Posterior vena cava (tissue), 2 donors: ENCODE measurements around the gene CD5L. TPM values are rescaled to one million over a fixed set of nuclear protein-coding genes. Genes with fewer than 3 reads are reported as not detected.

Experiments
- DNase-seq: peaks from one replicate; pipeline ENCODE4 v3.0.0-alpha.2; 2020; ENCODE audit warnings: low spot score
- intact Hi-C, 2 donors: fragments of 100-400 bp; cut with DNase I; formaldehyde crosslinking; loops; one replicate each; pipeline versions ENCODE4 v1.14.1 to v1.14.2; 2022 to 2023
- total RNA-seq, 2 donors: library from RNA; stranded (reverse); fragmentation: NEBNext Ultra II Directional; extraction: Animal tissue kit (Norgen Biotek cat#: 25700); gene quantifications; one replicate each; pipeline ENCODE4 v1.2.1, GENCODE V29; 2021
- donor health status: DM: yes; HTN: yes; CAD: no.
- donor health status: DM: yes; HTN: yes; CAD: no.

CD5L gene
- total RNA-seq, 2 donors from 2014 or later, result 0.10 to 0.37 TPM

DNA sequence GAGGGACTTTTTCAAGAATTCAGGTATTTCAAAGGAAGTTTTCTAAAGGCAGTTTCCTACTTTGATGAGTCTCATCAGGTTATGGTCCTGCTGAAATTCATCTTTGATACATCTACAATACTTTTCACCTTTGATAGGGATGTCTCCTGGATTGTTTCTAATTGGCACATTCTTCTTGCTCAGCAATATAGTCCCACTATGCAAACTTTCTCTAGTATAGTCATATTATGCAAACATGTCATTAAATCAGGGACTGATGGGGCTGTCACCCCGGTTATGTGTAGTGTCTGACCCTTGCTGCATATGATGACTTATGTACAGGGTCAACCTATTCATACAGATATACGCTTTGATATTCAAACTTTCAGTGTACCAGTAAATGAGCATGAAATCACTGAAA lies 21.3 kb downstream of the CD5L start:
- no peak for DNase-seq
- intact Hi-C loops, result no loop called here

DNA sequence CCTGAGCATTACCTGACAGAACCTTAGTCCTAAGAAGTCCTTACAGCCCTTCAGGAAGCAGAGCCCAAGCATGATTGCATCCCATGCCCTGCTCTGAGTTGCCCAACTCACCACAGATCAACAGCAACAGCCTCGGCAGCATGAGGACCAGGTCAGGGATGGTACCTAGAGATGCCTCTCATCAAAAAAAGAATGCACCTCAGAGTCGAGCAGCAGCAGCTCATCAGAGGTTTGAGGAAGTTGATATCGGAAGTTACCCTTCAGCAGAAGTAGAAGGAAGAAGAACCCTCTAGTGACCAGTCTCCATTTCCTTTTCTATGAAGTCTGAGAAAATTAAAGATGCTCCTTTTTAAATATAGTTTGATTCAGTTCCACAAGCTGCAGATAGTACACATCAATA lies 21.7 kb downstream of the CD5L start, which contains the start of gene FCRL1:
Gene FCRL1 (minus strand): TSS at position 225 of the 400 bp plus-strand sequence. CDS start 83 bp downstream, at position 142.
- intact Hi-C loops, result no loop called here
- no peak for DNase-seq

DNA sequence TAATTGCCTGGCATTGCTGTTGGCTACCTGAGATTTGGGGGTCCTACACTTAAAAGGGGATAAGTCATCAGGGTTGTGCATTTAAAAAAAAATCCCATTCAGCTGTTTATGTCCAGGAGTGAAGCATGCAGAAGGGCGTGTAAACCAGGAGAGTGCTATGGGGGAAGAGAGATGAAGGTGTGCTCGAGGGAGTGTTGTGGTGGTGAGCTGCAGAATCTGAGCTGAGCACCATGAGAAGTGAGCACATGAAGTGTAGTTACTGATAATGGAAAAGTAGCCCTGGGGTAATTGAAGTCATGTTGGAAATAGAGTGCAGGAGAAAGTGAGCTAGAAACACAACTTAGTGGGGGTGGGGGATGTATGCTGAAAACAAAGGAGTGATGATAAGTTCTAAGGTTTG lies 22.4 kb downstream of the CD5L start:
- intact Hi-C loops, result no loop called here
- no peak for DNase-seq

DNA sequence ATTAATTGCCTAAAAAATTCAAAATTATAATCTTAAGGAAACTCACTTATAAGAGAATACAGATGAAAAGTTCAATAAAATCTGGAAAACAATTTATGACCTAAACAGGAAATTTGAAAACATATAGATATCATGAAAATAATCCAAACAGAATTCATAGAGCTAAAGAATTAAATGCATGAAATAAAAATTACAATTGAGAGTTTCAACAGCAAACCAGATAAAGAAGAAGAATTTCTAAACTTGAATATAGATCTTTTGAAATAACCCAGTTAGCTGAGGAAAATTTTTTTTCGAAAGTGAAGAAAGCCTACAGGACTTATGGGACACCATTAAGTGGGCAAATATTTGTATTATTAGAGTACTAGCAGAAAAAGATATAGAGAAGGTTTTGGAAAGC lies 28.3 kb downstream of the CD5L start:
- intact Hi-C loops, result loop anchor here in 1 of 2 donors (5.0 kb wide), 1 partner anchor 579 kb away; no protein-coding TSS in a partner anchor
- no peak for DNase-seq

DNA sequence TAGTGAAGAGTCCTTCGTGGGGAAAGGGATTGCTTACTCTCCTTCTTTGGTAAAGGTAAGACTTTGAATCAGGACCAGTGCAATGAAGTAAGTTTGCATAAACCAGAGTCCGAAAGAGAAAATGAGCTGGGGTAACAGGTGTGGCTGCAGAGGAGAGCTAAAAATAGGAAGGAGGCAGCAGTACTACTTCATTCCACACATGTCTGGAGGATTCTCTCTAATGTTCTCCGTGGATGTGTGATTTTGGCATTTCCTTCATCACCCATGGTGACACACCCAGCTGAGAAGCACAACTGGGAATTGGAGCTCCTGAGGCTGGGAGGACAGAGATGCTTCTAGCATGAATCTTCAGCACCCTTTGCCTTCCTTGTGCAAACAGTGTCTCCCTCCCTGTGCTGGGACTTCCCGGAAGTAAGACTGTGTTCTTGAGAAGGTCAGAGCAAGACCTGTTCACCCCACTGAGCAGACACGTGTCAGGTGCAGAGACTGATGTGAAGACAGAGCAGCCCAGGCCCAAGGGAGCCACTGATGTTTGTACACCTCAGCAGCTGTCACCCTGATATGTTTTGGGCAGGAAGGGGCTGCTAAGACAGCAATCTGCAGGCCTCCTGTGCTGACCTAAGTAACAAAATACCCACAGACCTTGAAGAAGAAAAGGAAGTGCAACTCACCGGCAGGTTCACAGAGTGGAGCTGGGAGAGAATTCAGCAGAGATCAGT lies 35.0 kb downstream of the CD5L start:
- intact Hi-C loops, result no loop called here
- DNase-seq, result no peak

DNA sequence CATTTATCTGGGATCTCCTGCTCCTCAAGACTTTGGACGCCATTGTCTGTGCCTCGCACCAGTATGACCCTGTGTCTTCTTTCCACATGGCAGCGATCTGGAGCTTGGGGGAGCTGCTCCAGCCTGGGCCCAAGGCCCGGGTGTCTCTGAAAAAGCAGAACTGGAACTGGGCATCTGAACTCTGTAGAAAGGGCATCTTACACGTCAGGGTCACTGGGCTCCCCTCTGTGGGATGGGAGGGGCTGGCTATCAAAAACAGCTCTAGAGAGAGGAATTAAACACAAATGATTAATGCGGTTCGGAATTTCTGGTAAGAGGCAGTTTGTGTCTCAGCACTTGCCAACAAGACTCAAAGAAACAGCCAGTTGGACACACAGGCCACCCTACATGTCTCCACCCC lies 37.8 kb downstream of the CD5L start:
- intact Hi-C loops, result no loop called here
- DNase-seq, result no peak

DNA sequence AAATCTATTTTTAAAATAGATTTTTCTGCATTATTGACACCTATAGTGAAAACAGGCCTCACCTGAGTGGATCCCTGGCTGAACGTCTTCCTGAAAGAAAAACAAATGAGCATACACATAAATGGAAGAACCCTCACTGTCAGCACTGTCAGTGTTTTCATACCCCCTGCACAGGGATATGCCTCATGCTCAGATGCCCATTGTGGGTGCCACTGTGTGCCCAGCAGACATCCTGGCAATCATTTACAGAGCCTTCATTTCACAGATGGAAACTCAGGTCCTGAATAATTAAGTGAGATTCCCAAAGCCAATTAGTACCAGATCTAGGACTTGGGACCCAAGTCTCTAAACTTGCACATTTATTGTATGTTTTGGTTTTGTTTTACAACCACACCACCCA lies 41.6 kb downstream of the CD5L start:
- DNase-seq, result no peak
- intact Hi-C loops, result no loop called here

DNA sequence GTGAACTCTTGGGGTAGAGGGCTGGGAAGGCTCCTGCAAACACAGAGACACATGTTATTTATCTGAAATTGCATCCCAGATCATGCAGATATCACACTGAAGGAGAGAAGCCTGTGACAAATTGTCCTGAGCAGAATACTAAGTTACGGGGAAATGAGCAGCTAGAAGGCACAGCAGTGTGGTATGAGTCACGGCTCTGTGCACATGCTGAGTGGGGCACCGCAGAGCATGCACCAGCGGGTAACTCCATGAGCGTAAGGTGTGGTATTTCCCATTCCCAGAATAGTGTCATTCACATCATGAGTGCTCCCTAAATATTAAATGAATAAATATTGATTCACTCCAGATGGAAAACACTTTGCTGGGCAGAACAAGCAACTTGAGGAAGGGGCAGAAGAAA lies 43.4 kb downstream of the CD5L start:
- intact Hi-C loops, result no loop called here
- no peak for DNase-seq

DNA sequence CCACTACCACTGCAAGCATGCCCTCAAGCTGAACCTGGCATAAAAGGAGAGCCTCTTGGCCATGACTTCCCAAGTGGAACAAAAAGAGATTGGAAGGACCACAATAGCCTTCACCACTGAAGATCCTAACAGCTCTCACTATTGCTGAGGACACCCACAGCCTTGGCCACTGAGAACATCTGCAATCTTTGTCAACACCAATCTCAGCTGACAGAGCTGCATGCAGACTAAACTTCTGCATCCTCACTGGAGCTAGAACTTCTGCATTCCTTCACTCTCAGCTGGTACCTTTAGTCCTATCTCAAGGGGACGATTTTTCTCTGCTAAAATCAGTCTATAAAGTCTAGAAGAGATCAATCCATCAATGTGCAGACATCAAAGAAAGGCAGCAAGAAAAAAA lies 56.4 kb downstream of the CD5L start:
- intact Hi-C loops, result no loop called here
- no peak for DNase-seq

DNA sequence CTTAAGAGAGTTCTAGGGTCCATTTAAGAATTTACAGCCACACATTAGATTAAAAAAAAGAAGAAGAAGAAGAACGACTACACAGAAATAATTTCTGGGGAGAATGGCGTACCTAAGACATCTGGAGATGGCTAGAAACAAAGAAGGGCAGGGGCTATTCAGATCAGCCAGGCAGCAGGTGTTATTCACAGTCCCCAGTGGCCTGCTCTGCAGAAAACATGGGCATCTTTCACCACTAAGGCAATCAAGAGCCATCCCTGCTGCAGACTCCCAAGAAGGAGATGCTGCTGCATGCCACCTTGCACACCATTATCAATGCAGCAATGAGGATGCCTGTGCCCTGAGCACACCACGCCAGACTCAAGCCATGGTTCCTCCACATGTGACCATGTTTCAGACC lies 56.8 kb downstream of the CD5L start:
- DNase-seq, result no peak
- intact Hi-C loops, result no loop called here

DNA sequence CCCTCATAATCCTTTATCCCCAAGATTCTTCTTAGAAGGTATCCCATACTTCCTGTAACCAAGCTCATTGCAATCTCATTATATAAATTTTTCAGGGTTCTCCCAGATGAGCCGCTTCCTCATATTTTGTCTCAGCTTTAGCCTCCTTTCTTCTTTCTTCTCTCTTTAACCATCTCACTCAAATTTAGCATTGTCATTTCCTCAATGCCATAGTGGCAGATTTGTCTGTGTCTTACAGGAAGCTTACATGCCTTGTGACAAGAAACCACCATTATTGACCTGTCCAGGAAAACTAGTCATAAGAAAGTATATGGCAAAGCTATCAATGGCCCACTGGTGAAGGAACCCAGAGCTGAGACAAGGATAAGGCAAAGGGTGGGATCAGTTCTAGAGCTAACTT lies 58.7 kb downstream of the CD5L start:
- DNase-seq, result no peak
- intact Hi-C loops, result no loop called here

DNA sequence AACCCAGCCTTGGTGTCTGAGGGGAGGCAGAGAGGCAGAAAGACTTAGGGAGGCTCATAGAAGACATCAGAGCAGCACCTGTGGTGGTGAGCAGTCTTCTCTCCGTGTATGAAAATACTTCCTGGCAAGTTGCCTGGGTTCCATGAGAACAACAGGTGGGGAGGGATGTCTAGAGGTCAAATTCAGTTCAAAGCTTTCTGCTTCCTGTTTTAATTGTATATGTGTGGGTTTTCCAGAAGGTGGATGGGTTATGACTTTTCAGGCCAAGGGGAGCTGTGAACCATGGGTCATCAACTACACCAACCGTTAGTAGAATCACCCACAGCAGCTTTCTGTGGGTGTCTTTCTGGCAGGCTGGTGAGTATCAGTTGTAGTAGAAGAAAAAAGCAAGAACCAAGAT lies 60.6 kb downstream of the CD5L start:
- DNase-seq, result no peak
- intact Hi-C loops, result no loop called here

Other genes starting within 250 kb of the CD5L start
- not detected for gene FCRL4, start 243.7 kb downstream of the CD5L start, total RNA-seq
- 1 to 10 TPM in 1 of 2 donors, under 1 TPM in 1; 0.19 to 1.1 TPM for gene FCRL3, start 141.0 kb downstream of the CD5L start, total RNA-seq
- under 1 TPM in 1 of 2 donors, not detected in 1; 0.19 TPM for gene FCRL2, start 64.7 kb downstream of the CD5L start, total RNA-seq
- 1 to 10 TPM in 1 of 2 donors, under 1 TPM in 1; 0.29 to 1.7 TPM for gene FCRL1, start 21.7 kb downstream of the CD5L start, total RNA-seq
- 10 to 100 TPM; 57.9 to 68.9 TPM for gene KIRREL1, start 151.8 kb upstream of the CD5L start, total RNA-seq